ENCODE results near the gene CHD9. TPM values are rescaled to one million over a fixed set of nuclear protein-coding genes. Genes with fewer than 3 reads are reported as not detected.

CHD9 gene
- total RNA-seq, 1 donor from 2014 or later = 77.4 TPM

GRCh38 chr16:53014287-53014686 lies 40.5 kb upstream of the CHD9 start:
- no peaks in the 10 kb centered on the region for H3K27me3 Mint-ChIP-seq (ENCODE audit: low read depth, unreplicated experiment)
- Histone ChIP-seq H2AFZ (ENCODE audit: low read depth, low read length) (no peak overlapping the region), H3K36me3 (ENCODE audit: insufficient read depth, low read length) (no peaks in the 10 kb centered on the region), H3K27me3 (ENCODE audit: insufficient read depth, low read length) (no peaks in the 10 kb centered on the region), H3K4me1 (ENCODE audit: insufficient read depth, low read length) (no peaks in the 10 kb centered on the region), H3K4me3 (ENCODE audit: insufficient read depth, low read depth, low read length) (no peak overlapping the region), H3K9me3 (ENCODE audit: insufficient read depth, low read depth, low read length) (no peaks in the 10 kb centered on the region), H4K20me1 (ENCODE audit: insufficient read depth, low read length) (no peaks in the 10 kb centered on the region), H3K27ac (ENCODE audit: low read depth, low read length) (no peak overlapping the region), H3K79me2 (ENCODE audit: insufficient read depth, low read length) (no peaks in the 10 kb centered on the region), H3K4me2 (ENCODE audit: low read length) (no peak overlapping the region), H3K9ac (ENCODE audit: low read length) (no peak overlapping the region)
- no peak overlapping the region for H3K27ac Mint-ChIP-seq (ENCODE audit: unreplicated experiment)
- DNase-seq (ENCODE audit: low read depth) (no peak), FAIRE-seq (no peak)
- no peak for TF ChIP-seq EZH2 (IDR thresholded peaks at IDR 0.05; ENCODE audit: insufficient read depth, low read length)
- no peak overlapping the region for H3K4me3 Mint-ChIP-seq (ENCODE audit: unreplicated experiment)
- H3K4me1 Mint-ChIP-seq (ENCODE audit: low read depth, unreplicated experiment) = no peaks in the 10 kb centered on the region
- no peaks in the 10 kb centered on the region for H3K36me3 Mint-ChIP-seq (ENCODE audit: low read depth, unreplicated experiment)
- H3K9me3 Mint-ChIP-seq (ENCODE audit: unreplicated experiment) = no peaks in the 10 kb centered on the region

DNA sequence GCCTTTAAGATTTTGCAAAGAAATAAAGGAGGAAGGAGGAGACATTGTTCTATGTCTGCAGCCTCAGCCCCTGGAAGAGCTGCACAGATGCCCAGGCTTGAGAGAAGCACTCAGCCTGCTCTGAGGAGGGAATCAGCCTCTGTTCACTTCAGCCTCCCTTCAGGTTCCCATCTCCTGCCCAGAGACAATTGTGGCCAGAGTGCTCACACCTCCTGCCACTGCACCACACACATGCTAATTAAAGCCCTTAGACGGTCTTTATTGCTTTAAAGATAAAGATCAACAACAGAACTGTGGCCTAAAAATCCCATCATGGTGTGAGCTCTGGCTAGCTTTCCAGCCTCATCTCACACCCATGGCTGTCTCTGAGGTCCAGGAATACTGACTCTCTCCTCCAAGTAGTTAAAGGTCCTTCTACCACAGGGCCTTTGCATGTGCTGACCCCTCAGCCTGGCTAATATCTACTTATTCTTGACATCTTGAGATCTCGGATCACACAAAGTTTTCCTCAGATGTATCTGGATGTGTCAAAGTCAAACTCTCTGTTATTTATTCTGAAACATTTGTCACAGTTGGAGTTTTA lies 35.9 kb upstream of the CHD9 start:
- H3K4me3 Mint-ChIP-seq (ENCODE audit: unreplicated experiment) = no peak overlapping the region
- no peaks in the 10 kb centered on the region for H3K4me1 Mint-ChIP-seq (ENCODE audit: low read depth, unreplicated experiment)
- Histone ChIP-seq H3K36me3 (ENCODE audit: insufficient read depth, low read length) (no peaks in the 10 kb centered on the region), H3K9ac (ENCODE audit: low read length) (no peak overlapping the region), H3K79me2 (ENCODE audit: insufficient read depth, low read length) (no peaks in the 10 kb centered on the region), H3K27ac (ENCODE audit: low read depth, low read length) (no peak overlapping the region), H2AFZ (ENCODE audit: low read depth, low read length) (no peak overlapping the region), H4K20me1 (ENCODE audit: insufficient read depth, low read length) (no peaks in the 10 kb centered on the region), H3K4me1 (ENCODE audit: insufficient read depth, low read length) (no peaks in the 10 kb centered on the region), H3K27me3 (ENCODE audit: insufficient read depth, low read length) (no peaks in the 10 kb centered on the region), H3K4me3 (ENCODE audit: insufficient read depth, low read depth, low read length) (no peak overlapping the region), H3K9me3 (ENCODE audit: insufficient read depth, low read depth, low read length) (no peaks in the 10 kb centered on the region), H3K4me2 (ENCODE audit: low read length) (no peak overlapping the region)
- no peak overlapping the region for H3K27ac Mint-ChIP-seq (ENCODE audit: unreplicated experiment)
- H3K27me3 Mint-ChIP-seq (ENCODE audit: low read depth, unreplicated experiment) = no peaks in the 10 kb centered on the region
- no peaks in the 10 kb centered on the region for H3K9me3 Mint-ChIP-seq (ENCODE audit: unreplicated experiment)
- FAIRE-seq (no peak), DNase-seq (ENCODE audit: low read depth) (no peak)
- H3K36me3 Mint-ChIP-seq (ENCODE audit: low read depth, unreplicated experiment) = no peaks in the 10 kb centered on the region
- TF ChIP-seq, protein P1, sequence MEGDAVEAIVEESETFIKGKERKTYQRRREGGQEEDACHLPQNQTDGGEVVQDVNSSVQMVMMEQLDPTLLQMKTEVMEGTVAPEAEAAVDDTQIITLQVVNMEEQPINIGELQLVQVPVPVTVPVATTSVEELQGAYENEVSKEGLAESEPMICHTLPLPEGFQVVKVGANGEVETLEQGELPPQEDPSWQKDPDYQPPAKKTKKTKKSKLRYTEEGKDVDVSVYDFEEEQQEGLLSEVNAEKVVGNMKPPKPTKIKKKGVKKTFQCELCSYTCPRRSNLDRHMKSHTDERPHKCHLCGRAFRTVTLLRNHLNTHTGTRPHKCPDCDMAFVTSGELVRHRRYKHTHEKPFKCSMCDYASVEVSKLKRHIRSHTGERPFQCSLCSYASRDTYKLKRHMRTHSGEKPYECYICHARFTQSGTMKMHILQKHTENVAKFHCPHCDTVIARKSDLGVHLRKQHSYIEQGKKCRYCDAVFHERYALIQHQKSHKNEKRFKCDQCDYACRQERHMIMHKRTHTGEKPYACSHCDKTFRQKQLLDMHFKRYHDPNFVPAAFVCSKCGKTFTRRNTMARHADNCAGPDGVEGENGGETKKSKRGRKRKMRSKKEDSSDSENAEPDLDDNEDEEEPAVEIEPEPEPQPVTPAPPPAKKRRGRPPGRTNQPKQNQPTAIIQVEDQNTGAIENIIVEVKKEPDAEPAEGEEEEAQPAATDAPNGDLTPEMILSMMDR (IDR thresholded peaks at IDR 0.05; ENCODE audit: insufficient read depth, low read depth, low read length) = no peak
- TF ChIP-seq EZH2 (IDR thresholded peaks at IDR 0.05; ENCODE audit: insufficient read depth, low read length) = no peak

DNA sequence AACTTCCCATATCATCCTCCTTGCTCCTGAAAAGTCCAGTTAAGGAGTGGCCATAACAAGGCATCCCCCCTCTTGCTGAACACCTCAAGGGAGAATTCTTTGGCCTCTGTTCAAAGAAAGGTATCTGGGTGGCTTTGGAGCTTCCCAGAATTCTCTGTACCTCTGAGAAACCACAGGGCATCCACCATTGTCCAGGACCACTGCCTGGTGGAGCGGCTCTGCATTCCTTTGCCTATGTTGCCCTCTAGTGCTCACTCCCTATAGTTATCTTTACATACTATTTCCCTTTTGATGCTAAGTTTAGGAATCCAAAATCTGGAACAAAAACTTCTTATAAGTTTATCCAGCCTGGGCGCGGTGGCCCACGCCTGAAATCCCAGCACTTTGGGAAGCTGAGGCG lies 32.4 kb upstream of the CHD9 start:
- Histone ChIP-seq H3K9ac (ENCODE audit: low read length) (no peak overlapping the region), H3K27ac (ENCODE audit: low read depth, low read length) (no peak overlapping the region), H3K27me3 (ENCODE audit: insufficient read depth, low read length) (no peaks in the 10 kb centered on the region), H3K4me2 (ENCODE audit: low read length) (no peak overlapping the region), H3K36me3 (ENCODE audit: insufficient read depth, low read length) (no peaks in the 10 kb centered on the region), H3K4me1 (ENCODE audit: insufficient read depth, low read length) (no peaks in the 10 kb centered on the region), H3K9me3 (ENCODE audit: insufficient read depth, low read depth, low read length) (no peaks in the 10 kb centered on the region), H4K20me1 (ENCODE audit: insufficient read depth, low read length) (no peaks in the 10 kb centered on the region), H3K79me2 (ENCODE audit: insufficient read depth, low read length) (no peaks in the 10 kb centered on the region), H2AFZ (ENCODE audit: low read depth, low read length) (no peak overlapping the region), H3K4me3 (ENCODE audit: insufficient read depth, low read depth, low read length) (no peak overlapping the region)
- no peaks in the 10 kb centered on the region for H3K9me3 Mint-ChIP-seq (ENCODE audit: unreplicated experiment)
- TF ChIP-seq, protein P1 (IDR thresholded peaks at IDR 0.05; ENCODE audit: insufficient read depth, low read depth, low read length) = peak; percentile 63
- no peak for TF ChIP-seq EZH2 (IDR thresholded peaks at IDR 0.05; ENCODE audit: insufficient read depth, low read length)
- DNase-seq (ENCODE audit: low read depth) (peak; percentile 13), FAIRE-seq (no peak)
- no peaks in the 10 kb centered on the region for H3K4me1 Mint-ChIP-seq (ENCODE audit: low read depth, unreplicated experiment)
- H3K4me3 Mint-ChIP-seq (ENCODE audit: unreplicated experiment) = no peak overlapping the region
- H3K27ac Mint-ChIP-seq (ENCODE audit: unreplicated experiment) = no peak overlapping the region
- peaks cover 3% of the 10 kb centered on the region for H3K36me3 Mint-ChIP-seq (ENCODE audit: low read depth, unreplicated experiment)
- no peaks in the 10 kb centered on the region for H3K27me3 Mint-ChIP-seq (ENCODE audit: low read depth, unreplicated experiment)

All from astrocyte (in vitro differentiated cells and primary cell).